Prostate gland (tissue), 2 donors: Measurements from ENCODE around the gene KNG1. TPM values are rescaled to one million over a fixed set of nuclear protein-coding genes. Genes with fewer than 3 reads are reported as not detected.

Experiments used
- DNase-seq: peaks from one replicate; pipeline ENCODE4 v3.0.0-alpha.2; 2019; ENCODE audit warnings: low spot score
- H3K27ac ChIP-seq, 2 donors: fragments of 200-600 bp; sonication (generic); 2 replicates each; pipeline ENCODE4 v1.5.1; 2017 to 2019
- H3K27me3 ChIP-seq: fragments of 200-600 bp; sonication (generic); replicated peaks from 2 replicates; pipeline ENCODE4 v1.5.1; 2019; ENCODE audit not compliant: insufficient read depth
- H3K36me3 ChIP-seq, 2 donors: fragments of 200-600 bp; sonication (generic); 1 replicate in 1 of 2; 2 replicates in 1 of 2; pipeline versions ENCODE4 v1.5.1 to v1.8.1; 2017 to 2019
- H3K4me1 ChIP-seq: fragments of 200-600 bp; sonication (generic); replicated peaks from 2 replicates; pipeline ENCODE4 v1.5.1; 2019
- H3K4me3 ChIP-seq, 2 donors: fragments of 200-600 bp; sonication (generic); 2 replicates each; pipeline ENCODE4 v1.5.1; 2017 to 2019
- H3K9me3 ChIP-seq: fragments of 200-600 bp; sonication (generic); 2 replicates; pipeline ENCODE4 v1.5.1; 2017
- CTCF ChIP-seq, 4 experiments: fragments of 200-600 bp in 2 of 4; fragments of 450-650 bp in 2 of 4; sonication (generic) in 2 of 4; IDR thresholded peaks; 1 replicate in 3 of 4; 2 replicates in 1 of 4; pipeline ENCODE4 v1.5.1; 2016 to 2019; ENCODE audit warnings: antibody characterized with exemption in 4 of 4, mild to moderate bottlenecking in 2 of 4, moderate library complexity in 2 of 4
- POLR2A ChIP-seq: fragments of 450-650 bp; IDR thresholded peaks from one replicate; pipeline ENCODE4 v1.6.1; 2016; ENCODE audit warnings: antibody characterized with exemption, mild to moderate bottlenecking
- POLR2AphosphoS5 ChIP-seq: sonication (generic); formaldehyde crosslinking; IDR thresholded peaks from one replicate; pipeline ENCODE4 v1.6.1; 2017; ENCODE audit warnings: antibody characterized with exemption
- WGBS: methylation state at CpG from one replicate; pipeline ENCODE4 v1.1.5; 2018; 5-methylcytosine and 5-hydroxymethylcytosine counted together
- intact Hi-C: fragments of 100-400 bp; cut with DNase I; formaldehyde crosslinking; loops from one replicate; pipeline ENCODE4 v1.14.2; 2022
- total RNA-seq, 2 donors: library from RNA; depleted of rRNA; stranded (reverse); fragments of >200 nt; gene quantifications; one replicate each; pipeline ENCODE4 v1.1.0, GENCODE V29; 2016

Gene KNG1
- total RNA-seq, 2 donors from 2014 or later = 0.91 TPM; not detected in 1

DNA sequence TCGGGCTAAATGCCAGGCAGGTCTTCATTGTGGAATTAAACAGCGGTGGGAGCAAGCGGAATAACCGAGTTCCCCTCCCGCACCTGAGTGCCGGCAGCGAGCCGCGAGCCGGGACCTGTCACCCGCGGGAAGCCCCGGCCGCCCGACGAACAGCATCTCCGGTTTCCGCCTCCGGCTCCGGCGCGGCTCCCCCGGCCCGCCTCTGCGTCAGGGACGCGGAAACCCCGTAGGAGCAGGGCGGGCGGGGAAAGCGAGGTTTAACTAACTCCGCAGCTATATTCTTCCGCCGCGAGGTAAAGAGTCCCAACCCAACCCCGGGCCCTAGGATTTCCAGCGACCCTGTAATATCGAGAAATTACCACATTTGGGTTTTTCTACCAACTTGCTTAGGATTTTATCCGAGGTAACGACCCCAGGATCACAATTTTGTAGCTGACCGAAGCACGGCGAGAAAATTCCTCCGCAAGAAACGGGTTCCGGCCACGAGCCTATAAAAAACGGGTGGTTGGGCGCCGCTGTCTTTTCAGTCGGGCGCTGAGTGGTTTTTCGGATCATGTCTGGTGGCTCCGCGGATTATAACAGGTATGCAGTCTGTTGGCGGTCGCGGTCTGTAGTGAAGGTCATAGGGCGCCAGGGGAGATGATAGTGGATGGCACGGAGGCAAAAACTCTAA lies 66.0 kb downstream of the KNG1 start, which contains the start of gene EIF4A2:
EIF4A2 (plus strand) TSS at position 520 of the 673 bp plus-strand sequence; CDS start at position 554, 34 bp downstream.
- TF ChIP-seq POLR2AphosphoS5 = peak; percentile 81
- peak in 2 of 4 experiments; percentile 1 to 17 for TF ChIP-seq CTCF (IDR thresholded peaks at IDR 0.05)
- TF ChIP-seq POLR2A = peak; percentile 72
- Histone ChIP-seq H3K9me3 (no peaks in the 10 kb centered on the region), H3K4me1 (peaks cover 11% of the 10 kb centered on the region), H3K4me3 (peak within 1 kb of the TSS; percentile 78 to 88), H3K27me3 (no peaks in the 10 kb centered on the region), H3K27ac (peak within 1 kb of the TSS; percentile 99), H3K36me3 (peaks cover 0 to 19% of the 10 kb centered on the region in 2 donors)
- peak; percentile 87 for DNase-seq
- WGBS = under 1% methylated on average over 59 of the region's 60 CpGs
- intact Hi-C loops = loop anchor here (2.0 to 10.0 kb wide), 3 partner anchors 24 to 848 kb away; partner anchors contain the start of genes DNAJB11, RFC4 and TRA2B

GRCh38 chr3:186783731-186784515 lies 66.8 kb downstream of the KNG1 start:
- peaks cover 0 to 24% of the 10 kb centered on the region in 2 donors for H3K36me3 ChIP-seq
- intact Hi-C loops = loop anchor here (2.0 to 10.0 kb wide), 3 partner anchors 23 to 849 kb away; partner anchors contain the start of genes DNAJB11, RFC4 and TRA2B
- peak; percentile 84 for DNase-seq
- H3K9me3 ChIP-seq = no peaks in the 10 kb centered on the region
- peak; percentile 89 for TF ChIP-seq POLR2A
- TF ChIP-seq POLR2AphosphoS5 = peak; percentile 90
- TF ChIP-seq CTCF (IDR thresholded peaks at IDR 0.05) = no peak
- H3K27me3 ChIP-seq = no peaks in the 10 kb centered on the region
- under 1% methylated on average over 56 of the region's 56 CpGs for WGBS
- peak overlapping the region; percentile 78 to 88 for H3K4me3 ChIP-seq
- peaks cover 11% of the 10 kb centered on the region for H3K4me1 ChIP-seq
- peak overlapping the region; percentile 99 for H3K27ac ChIP-seq

- intact Hi-C loops = loop anchor here (10.0 kb wide), 2 partner anchors 210 to 850 kb away; partner anchors contain the start of genes DNAJB11 and TRA2B
Observed at GRCh38 chr3:186784820-186785494, 67.8 kb downstream of the KNG1 start.

More at GRCh38 chr3:186784820-186785494, 67.8 kb downstream of the KNG1 start:
- H3K27ac ChIP-seq = peak overlapping the region; percentile 99
- no peaks in the 10 kb centered on the region for H3K27me3 ChIP-seq
- no peak for TF ChIP-seq POLR2AphosphoS5
- TF ChIP-seq POLR2A = no peak
- TF ChIP-seq CTCF (IDR thresholded peaks at IDR 0.05) = no peak
- WGBS = 19% methylated on average over 7 of the region's 7 CpGs
- H3K9me3 ChIP-seq = no peaks in the 10 kb centered on the region
- peaks cover 11% of the 10 kb centered on the region for H3K4me1 ChIP-seq
- H3K36me3 ChIP-seq = peaks cover 0 to 29% of the 10 kb centered on the region in 2 donors
- H3K4me3 ChIP-seq = peak overlapping the region; percentile 78 to 88
- no peak for DNase-seq
